Measurements from ENCODE around the gene GSC2. TPM values are rescaled to one million over a fixed set of nuclear protein-coding genes. Genes with fewer than 3 reads are reported as not detected.

Gene GSC2
- total RNA-seq, 1 experiment from 2014 or later = not detected

DNA sequence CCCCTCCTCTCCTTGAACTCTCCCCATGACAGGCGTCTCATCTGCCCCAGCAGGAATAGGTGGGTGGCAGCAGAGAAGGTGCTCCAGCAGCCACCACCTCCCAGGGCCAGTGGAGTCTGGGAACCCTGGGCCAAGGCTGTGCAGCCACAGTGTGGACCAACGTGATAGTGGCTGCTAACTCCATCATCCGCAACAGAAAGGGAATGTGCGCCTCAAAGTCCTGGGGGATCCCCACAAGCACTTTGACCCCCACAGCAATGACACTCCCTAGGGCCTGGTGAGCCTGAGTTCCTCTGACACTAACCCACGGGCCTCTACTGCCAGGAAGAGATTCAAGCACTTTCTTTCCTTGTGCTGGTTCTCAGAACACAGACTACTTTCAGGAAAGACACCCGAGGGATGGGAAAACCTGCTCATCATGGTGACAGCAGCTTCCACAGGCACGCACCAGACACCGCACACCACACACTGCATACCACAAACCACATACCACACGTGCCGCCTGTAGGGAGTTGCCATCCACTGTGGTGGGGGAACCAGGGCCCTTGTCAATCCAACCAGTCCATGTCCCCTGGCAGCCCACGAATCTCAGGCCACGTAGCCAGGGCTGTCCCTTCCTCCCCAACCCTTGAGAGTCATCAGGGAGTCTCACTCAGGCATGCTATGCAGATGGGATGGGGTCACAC, 31.8 kb upstream of the GSC2 start:
- H3K27me3 ChIP-seq = no peaks in the 10 kb centered on the region
- no peak for DNase-seq

DNA sequence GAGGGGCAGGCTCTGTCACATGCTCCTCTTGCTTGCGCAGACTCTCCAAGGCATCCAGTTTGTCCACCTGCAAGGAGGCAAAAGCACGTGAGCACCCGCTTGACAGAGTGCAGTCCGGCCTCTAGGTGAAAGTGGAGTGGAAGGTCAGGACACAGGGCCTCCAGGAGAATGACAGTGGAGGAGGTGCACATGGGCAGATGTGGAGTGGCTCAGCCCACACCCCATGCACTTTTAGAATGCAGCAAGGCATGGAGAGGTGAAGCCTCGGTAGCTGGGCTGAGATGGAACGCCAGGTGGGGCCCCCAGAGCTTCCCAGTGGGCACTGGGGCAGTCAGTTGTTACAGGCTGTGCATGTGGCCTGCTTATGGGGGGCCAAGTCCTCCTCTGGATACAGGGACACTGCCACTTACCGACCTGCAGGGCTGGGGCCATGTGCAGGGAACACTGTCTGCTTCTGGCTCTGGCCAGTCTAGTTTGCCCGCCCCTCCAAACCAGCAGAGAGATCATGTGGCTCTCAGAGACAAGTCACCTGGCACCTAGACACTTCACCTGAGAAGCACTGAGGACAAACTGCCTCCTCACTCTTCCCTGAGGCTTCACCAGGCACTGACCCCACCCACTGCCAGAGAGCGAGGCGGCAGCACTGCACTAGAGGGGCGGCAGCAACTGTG, 30.8 kb upstream of the GSC2 start:
- Histone ChIP-seq H3K4me3 (no peak overlapping the region), H3K27me3 (no peaks in the 10 kb centered on the region), H3K9me3 (replicated peaks) (no peaks in the 10 kb centered on the region), H3K4me1 (peaks cover 3% of the 10 kb centered on the region; the same call in 1 of the 2 replicates), H3K27ac (no peak overlapping the region), H3K36me3 (no peaks in the 10 kb centered on the region)
- DNase-seq = no peak

More for the DNA sequence above, 31.8 kb upstream of the GSC2 start:
- Histone ChIP-seq H3K4me3 (no peak overlapping the region), H3K36me3 (no peaks in the 10 kb centered on the region), H3K9me3 (replicated peaks) (no peaks in the 10 kb centered on the region), H3K4me1 (peaks cover 3% of the 10 kb centered on the region; the same call in 1 of the 2 replicates), H3K27ac (no peak overlapping the region)

DNA sequence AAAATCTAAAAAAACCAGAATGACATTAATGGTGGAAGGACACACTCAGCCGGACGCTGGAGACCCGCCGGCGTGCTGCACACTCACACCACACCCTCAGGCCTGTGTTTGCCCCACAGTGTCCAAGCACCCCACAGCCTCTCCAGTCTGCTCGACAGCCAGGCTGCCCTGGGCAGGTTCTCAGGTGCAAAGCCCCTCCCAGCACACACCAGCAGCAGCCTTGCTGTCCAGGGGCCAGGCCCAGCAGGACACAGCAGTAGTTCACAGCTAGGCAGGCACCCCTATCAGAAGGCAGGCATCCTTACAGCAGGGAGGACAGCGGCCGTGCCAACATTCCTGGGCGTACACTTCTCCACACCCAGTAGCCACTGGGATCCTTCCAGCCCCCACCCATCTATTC, 30.1 kb upstream of the GSC2 start:
- Histone ChIP-seq H3K4me3 (no peak overlapping the region), H3K4me1 (peaks cover 3% of the 10 kb centered on the region; the same call in 1 of the 2 replicates), H3K27ac (no peak overlapping the region), H3K27me3 (no peaks in the 10 kb centered on the region), H3K9me3 (replicated peaks) (no peaks in the 10 kb centered on the region), H3K36me3 (no peaks in the 10 kb centered on the region)
- DNase-seq = no peak

DNA sequence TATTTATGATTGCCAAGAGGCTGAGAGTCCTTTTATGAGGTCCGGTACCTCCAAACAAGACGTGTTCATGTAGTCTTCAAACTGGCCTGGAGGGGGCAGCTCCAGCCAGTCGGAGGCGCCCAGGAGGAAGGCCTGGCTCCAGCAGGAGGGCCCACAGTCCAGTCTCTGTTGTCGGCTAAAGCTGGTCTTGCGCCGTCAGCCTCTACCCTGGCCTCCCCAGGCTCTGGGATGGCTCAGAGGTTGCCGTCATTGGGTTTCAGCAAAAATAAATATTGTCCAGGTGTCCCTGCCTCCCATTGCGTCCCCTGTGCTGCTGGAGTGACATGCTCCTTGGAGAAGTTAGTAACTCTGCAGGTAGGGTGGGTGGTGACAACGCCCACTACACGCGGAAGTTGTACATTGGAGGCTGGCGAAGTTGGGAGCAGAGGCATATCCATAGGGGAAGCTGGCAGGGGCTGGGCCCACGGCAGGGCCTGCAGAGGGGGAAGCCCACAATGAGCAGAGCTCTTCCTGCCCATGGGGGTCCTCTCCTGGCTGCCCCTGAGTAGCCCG, 29.5 kb upstream of the GSC2 start:
- peak; percentile 82 to 88 for DNase-seq
- Histone ChIP-seq H3K4me3 (peak overlapping the region; percentile 92), H3K36me3 (no peaks in the 10 kb centered on the region), H3K27ac (no peak overlapping the region; the same call in 1 of the 2 replicates), H3K4me1 (peaks cover 4% of the 10 kb centered on the region; the same call in 1 of the 2 replicates), H3K27me3 (no peaks in the 10 kb centered on the region), H3K9me3 (replicated peaks) (no peaks in the 10 kb centered on the region)

DNA sequence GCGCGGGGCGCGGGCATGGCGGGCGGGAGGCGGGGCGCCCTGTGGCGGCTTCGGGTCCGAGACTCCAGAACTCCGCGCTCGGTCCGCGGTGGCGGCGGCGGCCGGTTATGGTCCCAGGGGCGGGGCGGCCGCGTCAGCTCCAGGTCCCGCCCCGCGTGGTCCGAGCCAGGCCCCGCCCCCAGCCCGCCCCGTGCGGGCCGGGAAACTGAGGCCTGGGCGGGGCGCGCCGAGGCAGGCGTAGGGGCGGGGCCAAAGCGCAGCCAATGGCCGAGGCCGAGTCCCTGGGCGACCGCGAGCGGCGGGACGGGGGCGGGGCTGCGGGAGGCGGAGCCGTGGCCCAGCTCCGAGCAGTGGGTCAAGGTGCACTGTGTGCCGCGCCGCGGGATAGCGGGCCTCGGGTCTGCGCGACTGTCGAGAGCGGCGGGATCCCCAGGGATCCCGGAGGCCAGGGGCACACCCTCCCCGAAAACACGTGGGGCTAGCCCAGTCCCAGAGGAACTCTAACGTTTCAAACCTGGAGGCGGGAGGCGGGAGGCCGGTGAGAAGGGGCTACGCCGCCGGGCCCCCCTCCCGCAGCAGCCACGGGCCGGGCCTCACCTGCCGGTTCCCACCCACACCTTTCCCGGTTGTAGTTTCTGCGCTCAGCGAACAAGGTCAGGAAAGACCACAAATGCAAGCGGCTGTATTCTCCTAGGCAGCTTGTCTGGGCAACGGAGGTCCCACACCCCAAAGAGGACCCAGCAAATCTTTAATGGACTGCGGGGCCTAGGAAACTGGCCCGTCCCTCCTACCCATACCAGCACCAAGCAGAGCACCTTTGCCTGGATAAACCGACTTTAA, 28.8 kb upstream of the GSC2 start, which contains the start of gene SLC25A1:
Gene SLC25A1 (minus strand): TSS at position 80 of the 840 bp plus-strand sequence. CDS start 63 bp downstream, at position 17.
- H3K4me3 ChIP-seq = peak within 1 kb of the TSS; percentile 92
- H3K9me3 ChIP-seq (replicated peaks) = no peaks in the 10 kb centered on the region
- peak; percentile 84 to 89 for DNase-seq
- H3K4me1 ChIP-seq = peaks cover 10% of the 10 kb centered on the region; the same call in 1 of the 2 replicates
- H3K36me3 ChIP-seq = no peaks in the 10 kb centered on the region
- H3K27ac ChIP-seq = peak within 1 kb of the TSS; percentile 38; the same call in 1 of the 2 replicates
- no peaks in the 10 kb centered on the region for H3K27me3 ChIP-seq

DNA sequence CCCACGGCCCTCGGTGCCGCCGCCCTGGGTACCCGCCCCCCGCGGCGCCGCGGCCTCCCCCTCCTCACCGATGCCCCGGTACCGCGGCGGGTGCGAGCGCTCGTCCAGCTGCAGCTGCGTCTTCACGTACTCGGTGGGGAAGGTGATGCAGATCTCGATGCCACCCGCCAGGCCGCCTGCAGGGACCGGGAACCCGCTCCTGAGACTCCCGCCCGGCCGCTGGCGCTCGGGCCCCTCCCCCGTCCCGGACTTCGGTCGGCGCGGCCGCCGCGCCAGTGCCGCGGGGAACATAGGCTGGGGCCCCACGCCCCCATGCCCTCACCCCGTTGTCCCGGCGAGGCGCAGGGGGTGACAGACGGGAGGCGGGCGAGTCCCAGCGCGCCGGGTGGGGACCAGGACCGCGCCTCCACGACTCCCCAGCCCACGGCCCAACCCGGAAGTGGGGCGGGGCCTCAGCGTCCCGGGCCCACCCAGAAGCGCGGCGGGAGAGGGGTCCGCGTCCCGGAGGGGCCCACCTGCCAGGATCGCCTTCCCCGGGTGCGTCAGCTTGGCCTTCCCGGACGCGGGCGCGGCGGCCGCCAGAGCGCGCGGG, 28.1 kb upstream of the GSC2 start:
- peak overlapping the region; percentile 92 for H3K4me3 ChIP-seq
- no peaks in the 10 kb centered on the region for H3K36me3 ChIP-seq
- DNase-seq = peak in 1 of 2 experiments; percentile 49
- no peaks in the 10 kb centered on the region for H3K9me3 ChIP-seq (replicated peaks)
- peaks cover 10% of the 10 kb centered on the region; the same call in 1 of the 2 replicates for H3K4me1 ChIP-seq
- H3K27ac ChIP-seq = peak overlapping the region; percentile 38; the same call in 1 of the 2 replicates
- no peaks in the 10 kb centered on the region for H3K27me3 ChIP-seq

DNA sequence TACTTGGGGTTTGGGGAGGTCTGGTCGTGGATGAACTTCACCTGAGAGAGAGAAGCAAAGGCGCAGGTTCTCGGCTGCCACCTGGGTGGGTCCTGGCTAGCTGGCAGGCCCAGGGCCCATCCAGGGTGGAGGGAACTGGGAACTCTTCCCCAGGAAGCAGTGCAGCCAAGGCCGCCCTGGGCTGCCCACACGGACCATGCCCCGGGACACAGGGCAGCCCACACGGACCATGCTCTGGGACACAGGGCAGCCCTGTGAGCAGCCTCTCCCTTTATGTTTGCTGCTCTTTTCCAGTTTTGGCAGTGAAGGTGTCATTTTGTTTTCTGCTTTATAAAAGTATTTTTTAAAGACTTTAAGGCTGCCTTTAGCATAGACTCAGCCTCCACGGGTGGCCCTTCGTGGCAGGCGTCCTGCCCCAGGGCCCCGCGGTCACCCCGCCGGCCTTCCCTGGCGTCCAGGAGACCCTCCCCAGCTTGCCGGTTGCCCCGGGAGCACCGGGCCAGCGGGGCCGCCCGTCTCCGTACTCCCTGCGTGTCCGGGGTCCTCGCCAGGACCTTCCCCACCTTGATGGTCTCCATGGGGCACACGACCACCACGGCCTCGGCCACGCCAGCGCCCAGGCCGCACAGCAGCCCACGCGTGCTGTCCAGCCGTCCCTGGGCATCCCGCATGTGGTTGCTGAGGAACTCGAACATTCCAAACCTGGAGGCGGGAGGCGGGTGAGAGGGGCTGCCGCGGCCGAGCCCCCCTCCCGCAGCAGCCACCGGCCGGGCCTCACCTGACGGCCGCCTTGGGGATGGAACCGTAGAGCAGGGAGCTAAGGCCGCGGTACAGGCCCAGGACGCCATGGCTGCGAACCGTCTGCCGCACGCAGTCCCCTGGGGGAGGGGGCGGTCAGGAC, 27.3 kb upstream of the GSC2 start:
- Histone ChIP-seq H3K4me3 (peak overlapping the region; percentile 92), H3K36me3 (no peaks in the 10 kb centered on the region), H3K4me1 (peaks cover 14% of the 10 kb centered on the region; the same call in 1 of the 2 replicates)

DNA sequence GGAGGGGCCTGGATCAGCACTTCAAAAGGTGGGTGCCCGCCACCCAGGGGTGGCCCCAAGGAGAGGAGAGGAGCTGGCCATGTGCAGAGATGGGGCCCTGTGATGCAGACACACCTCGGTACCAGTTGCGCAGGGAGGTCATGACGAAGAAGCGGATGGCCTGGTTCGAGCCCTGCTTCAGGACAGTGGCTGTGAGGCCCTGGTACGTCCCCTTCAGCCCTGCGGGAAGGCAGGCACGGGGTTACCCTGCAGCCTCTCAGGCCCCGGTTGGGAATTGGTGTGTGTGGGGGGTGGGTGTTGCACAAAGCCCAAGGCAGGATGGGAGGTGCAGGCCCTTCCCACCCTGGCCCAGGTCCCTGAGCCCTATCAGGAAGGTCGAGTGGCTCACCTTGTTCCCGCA, 26.6 kb upstream of the GSC2 start:
- Histone ChIP-seq H3K4me1 (peaks cover 14% of the 10 kb centered on the region; the same call in 1 of the 2 replicates), H3K36me3 (no peaks in the 10 kb centered on the region), H3K4me3 (no peak overlapping the region), H3K9me3 (replicated peaks) (no peaks in the 10 kb centered on the region), H3K27ac (no peak overlapping the region), H3K27me3 (no peaks in the 10 kb centered on the region)
- no peak for DNase-seq

More for the DNA sequence above, 27.3 kb upstream of the GSC2 start:
- no peak for DNase-seq
- Histone ChIP-seq H3K9me3 (replicated peaks) (no peaks in the 10 kb centered on the region), H3K27me3 (no peaks in the 10 kb centered on the region), H3K27ac (peak overlapping the region; percentile 38; the same call in 1 of the 2 replicates)

DNA sequence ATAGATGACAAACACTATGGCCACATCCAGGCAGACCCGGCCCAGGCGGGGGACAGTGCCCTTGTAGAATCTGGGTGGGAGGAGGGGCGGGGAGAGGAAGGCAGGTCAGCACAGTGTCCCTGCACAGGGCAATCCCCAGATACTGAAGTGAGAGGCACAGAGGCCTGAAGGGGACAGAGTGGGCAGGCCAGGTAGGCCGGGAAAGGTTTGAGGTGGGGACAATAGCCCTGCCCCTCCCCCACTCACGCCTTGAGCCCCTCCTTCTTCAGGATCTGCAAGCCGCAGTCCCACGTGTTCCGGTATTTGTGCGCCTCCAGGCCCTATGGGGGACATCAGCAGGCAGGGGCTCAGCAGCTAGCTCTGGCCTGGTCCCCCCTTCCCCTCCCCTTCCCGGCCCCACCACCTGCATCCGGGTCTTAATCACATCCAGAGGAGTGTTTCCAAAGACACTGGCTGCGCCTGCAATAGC, 26.1 kb upstream of the GSC2 start:
- no peaks in the 10 kb centered on the region for H3K9me3 ChIP-seq (replicated peaks)
- no peak for DNase-seq
- peaks cover 14% of the 10 kb centered on the region; the same call in 1 of the 2 replicates for H3K4me1 ChIP-seq
- no peak overlapping the region for H3K27ac ChIP-seq
- H3K27me3 ChIP-seq = no peaks in the 10 kb centered on the region
- H3K36me3 ChIP-seq = no peaks in the 10 kb centered on the region
- no peak overlapping the region for H3K4me3 ChIP-seq

DNA sequence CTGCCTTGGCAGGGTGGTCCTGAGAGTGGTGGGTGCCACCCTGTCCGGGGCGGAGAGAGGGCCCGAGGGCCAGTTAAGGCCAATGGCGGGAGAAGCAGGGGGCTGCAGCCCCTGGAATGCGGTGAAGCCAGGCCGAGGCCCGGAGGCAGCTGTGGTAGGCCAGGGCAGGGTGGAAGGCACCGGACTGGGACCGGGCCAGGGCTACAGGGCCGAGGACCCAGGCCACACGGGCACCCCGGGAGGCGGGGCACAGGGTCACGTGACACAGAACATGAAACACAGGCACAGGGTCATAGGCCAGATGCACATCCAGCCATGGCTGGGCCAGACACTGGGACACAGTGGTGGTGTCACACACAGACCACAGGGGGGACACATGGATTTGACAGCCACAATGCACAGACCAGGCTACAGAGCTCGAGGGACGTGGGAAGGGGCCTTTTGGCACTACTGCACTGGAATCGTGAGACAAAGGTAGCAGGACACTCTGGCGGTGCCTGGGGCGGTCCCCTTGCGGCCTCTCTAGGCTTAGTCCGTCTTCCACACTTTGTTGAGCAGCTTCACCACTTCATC, 25.6 kb upstream of the GSC2 start:
- Histone ChIP-seq H3K9me3 (replicated peaks) (no peaks in the 10 kb centered on the region), H3K4me3 (no peak overlapping the region), H3K27me3 (no peaks in the 10 kb centered on the region), H3K4me1 (peaks cover 14% of the 10 kb centered on the region; the same call in 1 of the 2 replicates), H3K27ac (no peak overlapping the region), H3K36me3 (no peaks in the 10 kb centered on the region)
- DNase-seq = no peak

DNA sequence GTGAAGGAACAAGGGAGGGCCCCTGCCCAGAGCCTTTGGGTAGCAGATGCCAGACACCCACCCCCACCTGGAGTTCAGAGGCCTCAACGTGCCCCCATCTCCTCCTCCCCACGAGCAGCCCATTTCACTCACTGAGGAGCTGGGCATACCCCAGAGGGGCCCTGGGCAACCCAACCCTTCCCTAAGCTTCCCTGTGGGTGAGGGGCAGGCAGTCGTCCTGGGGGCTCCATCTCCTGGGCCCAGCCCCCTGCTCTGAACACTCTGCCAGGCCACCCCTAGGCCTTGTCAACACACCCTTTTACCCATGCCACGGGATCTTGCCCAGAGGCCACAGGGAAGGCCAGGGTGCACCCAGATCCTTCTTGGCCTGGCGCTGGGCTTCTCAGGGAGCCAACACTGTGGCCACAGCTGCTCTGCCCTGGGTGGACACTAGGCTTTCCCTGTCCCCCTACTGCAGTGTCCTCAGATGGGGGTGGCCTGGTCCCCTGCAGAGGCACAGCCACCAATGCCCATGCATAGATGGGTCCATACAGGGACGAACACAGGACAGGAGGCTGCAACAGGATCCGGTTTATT, 25.0 kb upstream of the GSC2 start:
- no peak overlapping the region for H3K4me3 ChIP-seq
- H3K4me1 ChIP-seq = peaks cover 14% of the 10 kb centered on the region; the same call in 1 of the 2 replicates
- no peak overlapping the region for H3K27ac ChIP-seq
- H3K36me3 ChIP-seq = no peaks in the 10 kb centered on the region
- DNase-seq = no peak
- no peaks in the 10 kb centered on the region for H3K9me3 ChIP-seq (replicated peaks)
- H3K27me3 ChIP-seq = no peaks in the 10 kb centered on the region

DNA sequence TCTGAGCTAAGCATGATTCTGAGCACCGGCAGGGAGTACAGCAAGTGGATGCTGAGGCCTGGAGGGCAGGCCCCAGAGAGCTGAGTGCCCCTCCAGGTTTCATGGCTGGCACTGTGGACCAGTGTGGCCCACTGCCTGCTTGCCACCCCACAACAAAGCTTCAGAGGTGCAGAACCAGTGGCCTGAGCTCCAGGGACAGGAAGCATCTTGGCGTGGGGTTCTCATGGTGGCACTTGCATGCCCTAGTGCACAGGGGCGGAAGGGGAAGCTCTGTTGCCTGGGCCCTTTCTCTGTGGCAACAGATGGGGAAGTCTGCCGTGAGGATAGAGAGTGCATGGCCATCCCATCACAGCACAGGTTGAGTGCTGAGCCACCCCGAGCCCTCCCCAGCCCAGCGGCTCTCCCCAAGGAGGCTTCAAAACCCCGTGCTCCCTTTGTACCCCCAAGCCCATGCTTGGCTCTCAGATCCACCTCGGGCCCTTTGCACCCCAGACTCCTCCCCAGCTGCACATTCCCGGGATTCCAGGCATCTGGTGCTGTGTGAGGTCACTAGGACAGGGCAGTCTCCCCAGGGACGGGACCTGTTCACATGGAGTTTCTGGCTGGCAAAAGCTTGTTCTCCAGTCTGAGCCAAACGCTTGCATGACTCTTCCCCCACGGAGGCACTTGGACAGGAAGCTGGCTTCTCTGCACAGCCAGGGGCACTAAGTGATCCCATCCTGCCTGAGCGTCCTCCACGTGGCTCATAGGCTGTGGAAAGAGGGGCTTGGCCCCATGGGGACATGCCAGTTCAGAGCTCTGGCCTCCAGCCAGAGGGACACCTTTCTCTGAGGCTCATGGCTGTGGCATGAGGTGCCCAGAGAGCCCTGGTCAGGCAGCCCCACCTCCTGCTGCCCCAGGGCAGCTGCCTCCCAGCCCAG, 24.3 kb upstream of the GSC2 start:
- no peaks in the 10 kb centered on the region for H3K36me3 ChIP-seq
- H3K27ac ChIP-seq = no peak overlapping the region
- peaks cover 4% of the 10 kb centered on the region; the same call in 1 of the 2 replicates for H3K27me3 ChIP-seq
- no peaks in the 10 kb centered on the region for H3K9me3 ChIP-seq (replicated peaks)
- peaks cover 14% of the 10 kb centered on the region; the same call in 1 of the 2 replicates for H3K4me1 ChIP-seq
- peak; percentile 28 to 66 for DNase-seq
- H3K4me3 ChIP-seq = no peak overlapping the region
